ENCODE data around the gene POFUT2.

Gene POFUT2

GRCh38 chr21:45249626-45250025, 38.1 kb downstream of the POFUT2 start:
- H3K27ac ChIP-seq = no peak overlapping the region
- no peak for TF ChIP-seq CTCF (conservative IDR thresholded peaks at IDR 0.05)

- TF ChIP-seq CTCF (conservative IDR thresholded peaks at IDR 0.05) = no peak
- peak overlapping the region; percentile 1; the same call in 1 of the 2 replicates for H3K27ac ChIP-seq
Observed at GRCh38 chr21:45248893-45249381, 38.8 kb downstream of the POFUT2 start.

GRCh38 chr21:45248301-45248892, 39.3 kb downstream of the POFUT2 start:
- peak overlapping the region; percentile 1; the same call in 1 of the 2 replicates for H3K27ac ChIP-seq
- TF ChIP-seq CTCF (conservative IDR thresholded peaks at IDR 0.05) = no peak

GRCh38 chr21:45246386-45247320, 41.0 kb downstream of the POFUT2 start:
- H3K27ac ChIP-seq = no peak overlapping the region
- TF ChIP-seq CTCF (conservative IDR thresholded peaks at IDR 0.05) = no peak

- H3K27ac ChIP-seq = no peak overlapping the region
- TF ChIP-seq CTCF (conservative IDR thresholded peaks at IDR 0.05) = no peak
Observed at GRCh38 chr21:45244799-45245340, 42.8 kb downstream of the POFUT2 start.

- TF ChIP-seq CTCF (conservative IDR thresholded peaks at IDR 0.05) = no peak
- no peak overlapping the region for H3K27ac ChIP-seq
Observed at GRCh38 chr21:45243603-45244002, 44.1 kb downstream of the POFUT2 start.

- H3K27ac ChIP-seq = no peak overlapping the region
- TF ChIP-seq CTCF (conservative IDR thresholded peaks at IDR 0.05) = no peak
Observed at GRCh38 chr21:45241357-45241756, 46.3 kb downstream of the POFUT2 start.

All from VCaP (cell line).